GM13977 (cell line): ENCODE measurements around the gene TRAF3.

Source experiments
- DNase-seq: peaks from one replicate; pipeline ENCODE4 v3.0.0; 2012; ENCODE audit warnings: low spot score
- in situ Hi-C: fragments of 300-500 bp; cut with MboI; formaldehyde crosslinking; loops from one replicate; pipeline ENCODE4 v1.12.0; 2022; ENCODE audit warnings: low sequenced_read_pairs, low pct_unique_long_range_greater_than_20kb, mixed read lengths, inconsistent platforms; ENCODE audit not compliant: unreplicated experiment
- TF ChIP-seq, protein P1 (sequence below): IDR thresholded peaks from 2 replicates; pipeline ENCODE4 v1.5.1; 2012; ENCODE audit warnings: mild to moderate bottlenecking, control low read depth; ENCODE audit not compliant: insufficient read depth; ENCODE audit errors: extremely low read depth, missing control alignments

The TRAF3 gene

GRCh38 chr14:102868956-102869547, 91.8 kb downstream of the TRAF3 start:
- TF ChIP-seq, protein P1, sequence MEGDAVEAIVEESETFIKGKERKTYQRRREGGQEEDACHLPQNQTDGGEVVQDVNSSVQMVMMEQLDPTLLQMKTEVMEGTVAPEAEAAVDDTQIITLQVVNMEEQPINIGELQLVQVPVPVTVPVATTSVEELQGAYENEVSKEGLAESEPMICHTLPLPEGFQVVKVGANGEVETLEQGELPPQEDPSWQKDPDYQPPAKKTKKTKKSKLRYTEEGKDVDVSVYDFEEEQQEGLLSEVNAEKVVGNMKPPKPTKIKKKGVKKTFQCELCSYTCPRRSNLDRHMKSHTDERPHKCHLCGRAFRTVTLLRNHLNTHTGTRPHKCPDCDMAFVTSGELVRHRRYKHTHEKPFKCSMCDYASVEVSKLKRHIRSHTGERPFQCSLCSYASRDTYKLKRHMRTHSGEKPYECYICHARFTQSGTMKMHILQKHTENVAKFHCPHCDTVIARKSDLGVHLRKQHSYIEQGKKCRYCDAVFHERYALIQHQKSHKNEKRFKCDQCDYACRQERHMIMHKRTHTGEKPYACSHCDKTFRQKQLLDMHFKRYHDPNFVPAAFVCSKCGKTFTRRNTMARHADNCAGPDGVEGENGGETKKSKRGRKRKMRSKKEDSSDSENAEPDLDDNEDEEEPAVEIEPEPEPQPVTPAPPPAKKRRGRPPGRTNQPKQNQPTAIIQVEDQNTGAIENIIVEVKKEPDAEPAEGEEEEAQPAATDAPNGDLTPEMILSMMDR: no peak
- DNase-seq: no peak
- in situ Hi-C loops: no loop called here

DNA sequence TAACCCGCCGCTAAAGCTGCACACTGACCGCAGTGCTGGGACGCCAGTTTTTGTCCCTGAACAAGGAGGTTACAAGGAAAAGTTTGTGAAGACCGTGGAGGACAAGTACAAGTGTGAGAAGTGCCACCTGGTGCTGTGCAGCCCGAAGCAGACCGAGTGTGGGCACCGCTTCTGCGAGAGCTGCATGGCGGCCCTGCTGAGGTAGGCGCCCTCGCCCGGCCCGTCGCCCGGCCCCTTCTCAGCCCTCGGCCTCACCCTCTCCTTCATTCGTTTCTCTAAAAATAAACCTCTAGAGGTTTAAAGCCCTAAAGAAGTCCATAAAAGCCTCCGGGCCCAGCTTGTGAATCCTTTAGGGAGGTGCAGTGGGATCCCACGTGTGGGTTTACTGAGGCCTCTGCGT, 93.0 kb downstream of the TRAF3 start:
- in situ Hi-C loops: no loop called here
- TF ChIP-seq, protein P1: no peak
- no peak for DNase-seq

DNA sequence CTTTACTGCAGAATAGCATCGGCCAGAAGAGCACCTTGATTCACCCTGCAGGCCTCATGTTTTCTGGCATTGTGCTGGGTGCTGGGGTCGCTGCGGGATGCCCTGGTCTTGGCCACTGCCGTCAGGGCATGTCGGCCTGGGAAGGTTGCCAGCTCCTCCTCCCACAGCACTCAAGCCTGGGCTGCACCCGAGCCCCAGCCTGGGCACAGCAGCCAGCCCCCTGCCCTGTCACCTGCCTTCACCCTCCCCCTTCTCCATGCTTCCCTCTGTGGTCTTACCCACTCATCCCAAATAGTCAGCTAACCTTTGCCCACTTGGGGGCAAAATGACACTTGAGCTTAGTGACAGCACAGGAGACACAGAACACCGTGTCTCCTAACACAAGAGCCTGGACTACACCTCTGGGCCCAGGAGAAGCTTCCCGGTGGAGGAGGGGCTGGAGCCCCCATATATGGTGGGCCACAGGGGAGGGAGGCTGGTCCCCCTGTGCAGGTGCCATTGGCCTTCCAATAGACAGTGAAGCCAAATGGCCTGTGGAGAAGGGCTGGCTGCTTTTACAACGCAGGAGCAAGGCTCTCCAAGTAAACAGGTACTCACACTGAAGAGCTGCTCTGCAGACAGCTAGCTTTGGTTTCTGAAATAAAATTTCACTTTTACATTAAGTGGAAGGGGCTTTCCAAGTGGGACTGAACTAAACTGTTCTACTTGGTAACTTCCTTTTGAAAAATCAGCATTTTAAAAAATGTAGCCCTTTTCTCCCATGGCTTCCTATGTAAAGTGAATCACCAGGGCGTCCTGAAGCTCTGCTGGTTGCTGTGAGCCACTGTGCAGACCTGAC, 94.0 kb downstream of the TRAF3 start:
- DNase-seq: no peak
- TF ChIP-seq, protein P1: no peak
- in situ Hi-C loops: no loop called here

DNA sequence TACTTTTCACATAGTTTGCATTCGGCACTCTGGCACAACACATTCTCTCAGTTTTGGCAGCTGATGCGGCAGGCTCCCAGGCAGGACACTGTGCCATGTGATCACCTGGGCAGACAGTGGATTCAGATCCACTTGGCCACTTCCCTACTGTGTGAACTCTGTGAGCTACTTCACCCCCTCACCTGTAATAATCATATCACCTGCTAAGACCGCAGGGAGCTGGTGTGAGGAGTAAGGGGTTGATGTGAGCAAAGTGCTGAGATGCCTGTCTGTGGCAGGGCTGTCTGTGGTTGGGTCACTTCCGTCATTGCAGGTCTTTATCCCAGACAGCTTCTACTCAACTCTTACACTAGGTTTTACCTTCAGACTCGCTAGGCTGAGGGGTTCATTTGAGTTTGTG, 94.8 kb downstream of the TRAF3 start:
- DNase-seq: no peak
- in situ Hi-C loops: no loop called here
- TF ChIP-seq, protein P1: no peak

- TF ChIP-seq, protein P1: no peak
These were observed 95.9 kb downstream of the TRAF3 start for GRCh38 chr14:102873131-102873530.

DNA sequence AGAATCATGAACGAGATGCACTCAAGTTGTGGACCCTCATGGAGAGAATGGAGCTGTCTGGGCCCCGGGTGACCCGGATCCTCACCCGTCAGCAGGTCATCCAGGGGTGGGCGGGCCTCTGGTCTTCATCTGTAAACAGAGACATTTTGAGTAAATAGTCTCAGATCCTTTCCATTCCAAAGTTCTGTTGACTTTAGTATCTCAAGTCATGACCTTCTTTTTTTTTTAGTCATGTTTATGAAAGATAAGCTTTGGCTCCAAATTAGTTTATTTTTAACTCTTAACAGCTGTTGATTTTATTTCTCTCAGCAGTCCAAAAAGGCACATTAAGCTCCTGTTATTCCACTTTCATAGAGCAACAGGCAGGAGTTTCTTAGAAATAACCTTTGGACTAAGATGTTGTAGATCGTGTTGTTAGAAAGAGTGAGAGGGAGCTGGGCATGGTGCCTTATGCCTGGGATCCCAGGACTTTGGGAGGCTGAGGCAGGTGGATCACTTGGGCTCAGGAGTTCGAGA, 96.4 kb downstream of the TRAF3 start:
- TF ChIP-seq, protein P1: no peak
- no peak for DNase-seq
- in situ Hi-C loops: no loop called here

More at GRCh38 chr14:102873131-102873530, 95.9 kb downstream of the TRAF3 start:
- no peak for DNase-seq
- in situ Hi-C loops: no loop called here
